ENCODE results near the gene SLC36A3.
"Not testable (repeated sequence)": the region's sequence is repeated elsewhere in the genome, so short reads cannot be mapped to it uniquely, and the experiment has no call there.

The SLC36A3 gene

DNA sequence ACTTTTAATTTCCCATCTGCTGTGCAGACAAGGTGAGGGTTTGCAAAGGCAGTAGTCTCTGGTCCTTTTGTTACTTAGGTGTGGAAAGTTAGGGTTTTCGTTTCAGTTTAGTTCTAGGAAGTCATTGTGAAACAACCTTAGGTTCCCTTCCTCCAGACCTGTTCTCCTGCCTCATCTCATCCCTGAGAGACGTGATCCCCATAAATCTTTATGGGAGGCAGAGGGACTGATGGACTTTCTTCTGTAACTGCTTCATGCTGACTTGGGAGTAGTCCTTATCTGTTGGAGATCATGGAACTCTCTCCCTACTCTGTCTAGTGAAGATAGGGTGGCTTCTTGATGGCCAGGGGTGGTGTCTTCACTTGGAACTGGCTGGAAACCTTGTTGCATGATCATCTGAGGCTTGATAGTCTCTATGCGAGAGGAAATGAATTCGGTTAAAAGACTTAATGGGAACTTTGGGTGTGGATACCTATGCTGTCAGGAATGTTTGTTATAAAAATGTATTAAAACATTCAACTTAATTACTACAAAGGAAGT, 57.8 kb downstream of the SLC36A3 start:
- CTCF ChIA-PET = interaction anchor here (0.6 kb wide), 1 partner anchor 54 kb away, joined by 3 read pairs; no protein-coding TSS in a partner anchor
- POLR2A ChIA-PET (ENCODE audit: low non-redundant PET) = no interaction called here
- no peak overlapping the region for H3K27ac ChIP-seq
- TF ChIP-seq, protein P1, sequence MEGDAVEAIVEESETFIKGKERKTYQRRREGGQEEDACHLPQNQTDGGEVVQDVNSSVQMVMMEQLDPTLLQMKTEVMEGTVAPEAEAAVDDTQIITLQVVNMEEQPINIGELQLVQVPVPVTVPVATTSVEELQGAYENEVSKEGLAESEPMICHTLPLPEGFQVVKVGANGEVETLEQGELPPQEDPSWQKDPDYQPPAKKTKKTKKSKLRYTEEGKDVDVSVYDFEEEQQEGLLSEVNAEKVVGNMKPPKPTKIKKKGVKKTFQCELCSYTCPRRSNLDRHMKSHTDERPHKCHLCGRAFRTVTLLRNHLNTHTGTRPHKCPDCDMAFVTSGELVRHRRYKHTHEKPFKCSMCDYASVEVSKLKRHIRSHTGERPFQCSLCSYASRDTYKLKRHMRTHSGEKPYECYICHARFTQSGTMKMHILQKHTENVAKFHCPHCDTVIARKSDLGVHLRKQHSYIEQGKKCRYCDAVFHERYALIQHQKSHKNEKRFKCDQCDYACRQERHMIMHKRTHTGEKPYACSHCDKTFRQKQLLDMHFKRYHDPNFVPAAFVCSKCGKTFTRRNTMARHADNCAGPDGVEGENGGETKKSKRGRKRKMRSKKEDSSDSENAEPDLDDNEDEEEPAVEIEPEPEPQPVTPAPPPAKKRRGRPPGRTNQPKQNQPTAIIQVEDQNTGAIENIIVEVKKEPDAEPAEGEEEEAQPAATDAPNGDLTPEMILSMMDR (conservative IDR thresholded peaks at IDR 0.05; ENCODE audit: low read depth) = no peak
- no peak for DNase-seq (ENCODE audit: low spot score)

DNA sequence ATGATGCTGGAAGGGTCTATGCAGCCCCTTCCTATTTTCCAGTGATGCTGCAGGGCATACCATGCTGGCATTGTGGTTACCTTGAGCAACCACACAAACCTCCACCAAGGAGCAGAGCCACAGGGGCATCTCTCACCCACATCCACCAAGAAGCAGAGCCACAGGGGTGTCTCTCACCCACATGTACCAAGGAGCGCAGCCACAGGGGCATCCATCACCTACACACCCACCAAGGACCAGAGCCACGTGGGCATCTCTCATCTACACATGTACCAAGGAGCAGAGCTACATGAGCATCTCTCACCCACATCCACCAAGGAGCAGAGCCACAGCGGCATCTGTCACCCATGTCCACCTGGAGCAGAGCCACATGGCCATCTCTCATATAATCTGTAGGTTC, 59.4 kb downstream of the SLC36A3 start:
- ChIA-PET CTCF (no interaction called here), POLR2A (ENCODE audit: low non-redundant PET) (no interaction called here)
- no peak for DNase-seq (ENCODE audit: low spot score)
- H3K27ac ChIP-seq = no peak overlapping the region
- TF ChIP-seq, protein P1 (conservative IDR thresholded peaks at IDR 0.05; ENCODE audit: low read depth) = no peak

DNA sequence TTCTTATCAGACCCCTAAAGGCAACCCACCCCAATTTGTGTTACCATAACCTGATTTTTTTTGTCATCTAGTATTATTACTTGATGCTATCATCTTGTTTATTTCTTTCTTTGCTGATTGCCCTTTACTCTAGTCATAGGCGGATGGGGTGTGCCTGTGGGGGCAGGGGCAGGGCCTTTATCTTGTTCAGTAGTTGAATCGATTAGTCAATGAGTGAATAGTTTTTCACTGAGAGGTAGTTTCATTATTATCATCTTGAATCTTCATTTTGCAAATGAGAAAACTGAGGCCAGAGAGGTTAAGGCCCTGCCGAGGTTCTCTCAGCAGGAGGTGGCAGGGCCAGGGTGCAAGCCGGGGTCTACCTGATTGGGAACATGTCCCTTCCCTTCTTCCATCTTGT, 60.0 kb downstream of the SLC36A3 start:
- TF ChIP-seq, protein P1 (conservative IDR thresholded peaks at IDR 0.05; ENCODE audit: low read depth) = no peak
- H3K27ac ChIP-seq = no peak overlapping the region
- ChIA-PET POLR2A (ENCODE audit: low non-redundant PET) (no interaction called here), CTCF (no interaction called here)
- DNase-seq (ENCODE audit: low spot score) = no peak

DNA sequence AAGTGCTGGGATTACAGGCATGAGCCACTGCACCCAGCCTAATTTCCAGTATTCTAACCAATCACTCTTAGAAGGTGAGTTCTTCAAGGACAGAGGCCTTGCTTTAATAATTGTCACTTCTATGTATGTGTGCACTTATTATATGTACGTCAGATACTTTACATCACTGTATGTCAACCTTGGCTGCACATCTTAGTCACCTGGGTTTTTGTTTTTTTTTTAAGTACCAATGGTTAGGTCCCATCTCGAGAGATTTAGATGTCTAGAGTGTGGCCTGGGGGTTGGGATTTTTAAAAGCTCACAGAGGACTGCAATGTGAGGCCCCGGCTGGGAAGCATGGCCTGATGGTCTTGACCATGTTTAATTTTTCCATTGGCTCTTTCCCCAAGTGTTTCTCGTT, 60.4 kb downstream of the SLC36A3 start:
- H3K27ac ChIP-seq = no peak overlapping the region
- TF ChIP-seq, protein P1 (conservative IDR thresholded peaks at IDR 0.05; ENCODE audit: low read depth) = no peak
- no peak for DNase-seq (ENCODE audit: low spot score)
- CTCF ChIA-PET = interaction anchor here (0.6 kb wide), 1 partner anchor 24 kb away, joined by 4 read pairs; no protein-coding TSS in a partner anchor
- POLR2A ChIA-PET (ENCODE audit: low non-redundant PET) = no interaction called here

DNA sequence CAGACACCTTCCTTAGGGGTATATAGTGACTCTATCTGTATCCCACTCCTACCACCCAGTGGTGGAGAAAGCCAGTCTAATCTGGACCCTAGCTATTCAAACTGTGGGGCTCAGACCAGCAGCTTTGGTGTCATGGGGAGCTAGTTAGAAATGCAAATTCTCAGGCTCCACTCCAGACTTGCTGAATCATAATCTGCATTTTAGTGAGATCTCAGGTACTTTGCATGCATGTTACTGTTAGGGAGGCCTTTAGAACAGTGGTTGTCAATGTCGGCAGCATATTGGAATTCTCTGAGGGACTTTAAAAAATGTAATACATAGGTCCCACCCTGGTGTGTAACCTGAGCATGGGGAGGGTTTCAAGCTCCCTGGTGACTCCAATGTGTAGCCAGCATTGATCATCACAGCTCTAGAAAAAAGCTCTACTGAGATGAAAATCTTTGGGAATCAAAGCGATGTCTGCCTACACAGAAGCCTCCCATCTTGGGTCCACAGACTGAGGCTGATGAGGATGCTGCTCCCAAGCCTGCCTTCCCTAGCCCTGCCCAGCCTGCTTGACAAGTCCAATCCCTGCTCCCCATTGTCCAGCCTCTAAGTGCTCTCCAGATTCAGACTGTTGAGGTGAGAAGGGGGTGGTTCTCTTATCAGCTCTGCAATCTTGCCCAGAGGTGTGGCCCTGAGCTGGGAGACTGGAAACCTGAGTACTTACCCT, 62.5 kb downstream of the SLC36A3 start:
- TF ChIP-seq, protein P1 (conservative IDR thresholded peaks at IDR 0.05; ENCODE audit: low read depth) = no peak
- no peak overlapping the region for H3K27ac ChIP-seq
- ChIA-PET POLR2A (ENCODE audit: low non-redundant PET) (interaction anchor here (1.4 kb wide), 1 partner anchor 11 kb away, joined by 3 read pairs; no protein-coding TSS in a partner anchor), CTCF (interaction anchor here (0.7 to 3.6 kb wide), 5 partner anchors 47 to 239 kb away, joined by 3 to 33 read pairs (median 4); no protein-coding TSS in a partner anchor)
- no peak for DNase-seq (ENCODE audit: low spot score)

DNA sequence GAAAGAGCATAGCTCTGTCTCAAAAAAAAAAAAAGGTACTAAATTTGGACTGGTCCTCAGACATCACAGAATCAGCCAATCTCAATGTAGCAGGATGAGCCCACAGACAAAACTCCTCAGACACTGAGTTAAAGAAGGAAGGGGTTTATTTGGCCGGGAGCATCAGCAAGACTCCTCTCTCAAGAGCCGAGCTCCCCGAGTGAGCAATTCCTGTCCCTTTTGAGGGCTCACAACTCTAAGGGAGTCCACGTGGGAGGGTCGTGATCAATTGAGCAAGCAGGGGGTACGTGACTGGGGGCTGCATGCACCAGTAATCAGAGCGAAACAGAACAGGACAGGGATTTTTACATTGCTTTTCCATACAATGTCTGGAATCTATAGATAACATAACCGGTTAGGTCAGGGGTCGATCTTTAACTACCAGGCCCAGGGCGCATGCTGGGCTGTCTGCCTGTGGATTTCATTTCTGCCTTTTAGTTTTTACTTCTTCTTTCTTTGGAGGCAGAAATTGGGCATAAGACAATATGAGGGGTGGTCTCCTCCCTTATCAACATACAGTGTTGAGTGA, 63.2 kb downstream of the SLC36A3 start:
- H3K27ac ChIP-seq; POLR2A ChIA-PET (ENCODE audit: low non-redundant PET); DNase-seq (ENCODE audit: low spot score): not testable (repeated sequence)
- CTCF ChIA-PET = interaction anchor here (0.7 to 3.6 kb wide), 4 partner anchors 67 to 125 kb away, joined by 3 to 33 read pairs (median 6); no protein-coding TSS in a partner anchor

Measured in RWPE1 (cell line).